Prostate gland (tissue), 2 donors: ENCODE data around the gene FAM241B. TPM values are rescaled to one million over a fixed set of nuclear protein-coding genes. Genes with fewer than 3 reads are reported as not detected.

Source experiments
- DNase-seq: peaks from one replicate; pipeline ENCODE4 v3.0.0-alpha.2; 2019; ENCODE audit warnings: low spot score
- H3K27ac ChIP-seq, 2 donors: fragments of 200-600 bp; sonication (generic); 2 replicates each; pipeline ENCODE4 v1.5.1; 2017 to 2019
- H3K27me3 ChIP-seq: fragments of 200-600 bp; sonication (generic); replicated peaks from 2 replicates; pipeline ENCODE4 v1.5.1; 2019; ENCODE audit not compliant: insufficient read depth
- H3K36me3 ChIP-seq, 2 donors: fragments of 200-600 bp; sonication (generic); 1 replicate in 1 of 2; 2 replicates in 1 of 2; pipeline versions ENCODE4 v1.5.1 to v1.8.1; 2017 to 2019
- H3K4me1 ChIP-seq: fragments of 200-600 bp; sonication (generic); replicated peaks from 2 replicates; pipeline ENCODE4 v1.5.1; 2019
- H3K4me3 ChIP-seq, 2 donors: fragments of 200-600 bp; sonication (generic); 2 replicates each; pipeline ENCODE4 v1.5.1; 2017 to 2019
- H3K9me3 ChIP-seq: fragments of 200-600 bp; sonication (generic); 2 replicates; pipeline ENCODE4 v1.5.1; 2017
- CTCF ChIP-seq, 4 experiments: fragments of 200-600 bp in 2 of 4; fragments of 450-650 bp in 2 of 4; sonication (generic) in 2 of 4; IDR thresholded peaks; 1 replicate in 3 of 4; 2 replicates in 1 of 4; pipeline ENCODE4 v1.5.1; 2016 to 2019; ENCODE audit warnings: antibody characterized with exemption in 4 of 4, mild to moderate bottlenecking in 2 of 4, moderate library complexity in 2 of 4
- POLR2A ChIP-seq: fragments of 450-650 bp; IDR thresholded peaks from one replicate; pipeline ENCODE4 v1.6.1; 2016; ENCODE audit warnings: antibody characterized with exemption, mild to moderate bottlenecking
- POLR2AphosphoS5 ChIP-seq: sonication (generic); formaldehyde crosslinking; IDR thresholded peaks from one replicate; pipeline ENCODE4 v1.6.1; 2017; ENCODE audit warnings: antibody characterized with exemption
- WGBS: methylation state at CpG from one replicate; pipeline ENCODE4 v1.1.5; 2018; 5-methylcytosine and 5-hydroxymethylcytosine counted together
- intact Hi-C: fragments of 100-400 bp; cut with DNase I; formaldehyde crosslinking; loops from one replicate; pipeline ENCODE4 v1.14.2; 2022
- total RNA-seq, 2 donors: library from RNA; depleted of rRNA; stranded (reverse); fragments of >200 nt; gene quantifications; one replicate each; pipeline ENCODE4 v1.1.0, GENCODE V29; 2016

FAM241B gene
- total RNA-seq, 2 donors from 2014 or later, result 6.8 to 13.4 TPM

- Histone ChIP-seq H3K4me1 (no peaks in the 10 kb centered on the region), H3K9me3 (no peaks in the 10 kb centered on the region), H3K36me3 (no peaks in the 10 kb centered on the region), H3K27ac (no peak overlapping the region), H3K27me3 (no peaks in the 10 kb centered on the region), H3K4me3 (no peak overlapping the region)
- WGBS, result 74% methylated on average over 9 of the region's 9 CpGs
- no peak for DNase-seq
- intact Hi-C loops, result no loop called here
- TF ChIP-seq POLR2AphosphoS5 (no peak), POLR2A (no peak), CTCF (IDR thresholded peaks at IDR 0.05) (no peak)
Measured at GRCh38 chr10:69651362-69651761, 21.3 kb downstream of the FAM241B start.

- WGBS, result 88% methylated on average over 12 of the region's 14 CpGs
- Histone ChIP-seq H3K27me3 (no peaks in the 10 kb centered on the region), H3K36me3 (no peaks in the 10 kb centered on the region), H3K27ac (no peak overlapping the region), H3K4me3 (no peak overlapping the region), H3K9me3 (no peaks in the 10 kb centered on the region), H3K4me1 (no peaks in the 10 kb centered on the region)
- no peak for DNase-seq
- no peak for TF ChIP-seq CTCF (IDR thresholded peaks at IDR 0.05)
- TF ChIP-seq POLR2AphosphoS5, result no peak
- TF ChIP-seq POLR2A, result no peak
- intact Hi-C loops, result no loop called here
Measured at GRCh38 chr10:69652111-69652856, 22.2 kb downstream of the FAM241B start.

GRCh38 chr10:69652857-69653199 lies 22.8 kb downstream of the FAM241B start:
- H3K9me3 ChIP-seq, result no peaks in the 10 kb centered on the region
- no peak overlapping the region for H3K27ac ChIP-seq
- H3K4me3 ChIP-seq, result no peak overlapping the region
- no peak for DNase-seq
- no peak for TF ChIP-seq POLR2AphosphoS5
- no peak for TF ChIP-seq POLR2A
- no peak for TF ChIP-seq CTCF (IDR thresholded peaks at IDR 0.05)
- intact Hi-C loops, result no loop called here
- H3K27me3 ChIP-seq, result no peaks in the 10 kb centered on the region
- H3K4me1 ChIP-seq, result no peaks in the 10 kb centered on the region
- 100% methylated on average over 3 of the region's 3 CpGs for WGBS
- no peaks in the 10 kb centered on the region for H3K36me3 ChIP-seq

GRCh38 chr10:69653561-69653960 lies 23.5 kb downstream of the FAM241B start:
- H3K27ac ChIP-seq, result no peak overlapping the region
- intact Hi-C loops, result no loop called here
- no peak overlapping the region for H3K4me3 ChIP-seq
- no peaks in the 10 kb centered on the region for H3K27me3 ChIP-seq
- TF ChIP-seq POLR2AphosphoS5, result no peak
- no peak for TF ChIP-seq CTCF (IDR thresholded peaks at IDR 0.05)
- no peak for TF ChIP-seq POLR2A
- H3K36me3 ChIP-seq, result no peaks in the 10 kb centered on the region
- H3K9me3 ChIP-seq, result no peaks in the 10 kb centered on the region
- WGBS, result 91% methylated on average over 6 of the region's 6 CpGs
- DNase-seq, result no peak
- no peaks in the 10 kb centered on the region for H3K4me1 ChIP-seq

- H3K4me1 ChIP-seq, result no peaks in the 10 kb centered on the region
- no peaks in the 10 kb centered on the region for H3K9me3 ChIP-seq
- no peak overlapping the region for H3K4me3 ChIP-seq
- WGBS, result 94% methylated on average over 20 of the region's 20 CpGs
- TF ChIP-seq POLR2AphosphoS5 (no peak), POLR2A (no peak), CTCF (IDR thresholded peaks at IDR 0.05) (no peak)
- H3K27ac ChIP-seq, result no peak overlapping the region
- no peak for DNase-seq
- no peaks in the 10 kb centered on the region for H3K36me3 ChIP-seq
- intact Hi-C loops, result no loop called here
- no peaks in the 10 kb centered on the region for H3K27me3 ChIP-seq
Measured at GRCh38 chr10:69655124-69655867, 25.2 kb downstream of the FAM241B start.
